Measurements from ENCODE around the gene VPS51.

VPS51 gene

GRCh38 chr11:65160643-65161042 lies 64.6 kb downstream of the VPS51 start:
- TF ChIP-seq, protein P1, sequence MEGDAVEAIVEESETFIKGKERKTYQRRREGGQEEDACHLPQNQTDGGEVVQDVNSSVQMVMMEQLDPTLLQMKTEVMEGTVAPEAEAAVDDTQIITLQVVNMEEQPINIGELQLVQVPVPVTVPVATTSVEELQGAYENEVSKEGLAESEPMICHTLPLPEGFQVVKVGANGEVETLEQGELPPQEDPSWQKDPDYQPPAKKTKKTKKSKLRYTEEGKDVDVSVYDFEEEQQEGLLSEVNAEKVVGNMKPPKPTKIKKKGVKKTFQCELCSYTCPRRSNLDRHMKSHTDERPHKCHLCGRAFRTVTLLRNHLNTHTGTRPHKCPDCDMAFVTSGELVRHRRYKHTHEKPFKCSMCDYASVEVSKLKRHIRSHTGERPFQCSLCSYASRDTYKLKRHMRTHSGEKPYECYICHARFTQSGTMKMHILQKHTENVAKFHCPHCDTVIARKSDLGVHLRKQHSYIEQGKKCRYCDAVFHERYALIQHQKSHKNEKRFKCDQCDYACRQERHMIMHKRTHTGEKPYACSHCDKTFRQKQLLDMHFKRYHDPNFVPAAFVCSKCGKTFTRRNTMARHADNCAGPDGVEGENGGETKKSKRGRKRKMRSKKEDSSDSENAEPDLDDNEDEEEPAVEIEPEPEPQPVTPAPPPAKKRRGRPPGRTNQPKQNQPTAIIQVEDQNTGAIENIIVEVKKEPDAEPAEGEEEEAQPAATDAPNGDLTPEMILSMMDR (IDR thresholded peaks at IDR 0.05) = no peak
- H3K4me1 Mint-ChIP-seq = peaks cover 3% of the 10 kb centered on the region
- H3K36me3 Mint-ChIP-seq (ENCODE audit: low read depth) = no peaks in the 10 kb centered on the region

More at GRCh38 chr11:65160643-65161042, 64.6 kb downstream of the VPS51 start:
- Mint-ChIP-seq H3K27me3 (ENCODE audit: low read depth, poor library complexity) (peaks cover 19% of the 10 kb centered on the region), H3K9me3 (no peaks in the 10 kb centered on the region), H3K4me3 (no peak overlapping the region), H3K27ac (no peak overlapping the region)
- DNase-seq = no peak
